ENCODE data around the gene MAT1A. TPM values are rescaled to one million over a fixed set of nuclear protein-coding genes. Genes with fewer than 3 reads are reported as not detected.

MAT1A gene
- total RNA-seq, 1 experiment from 2014 or later = 2.1 TPM

DNA sequence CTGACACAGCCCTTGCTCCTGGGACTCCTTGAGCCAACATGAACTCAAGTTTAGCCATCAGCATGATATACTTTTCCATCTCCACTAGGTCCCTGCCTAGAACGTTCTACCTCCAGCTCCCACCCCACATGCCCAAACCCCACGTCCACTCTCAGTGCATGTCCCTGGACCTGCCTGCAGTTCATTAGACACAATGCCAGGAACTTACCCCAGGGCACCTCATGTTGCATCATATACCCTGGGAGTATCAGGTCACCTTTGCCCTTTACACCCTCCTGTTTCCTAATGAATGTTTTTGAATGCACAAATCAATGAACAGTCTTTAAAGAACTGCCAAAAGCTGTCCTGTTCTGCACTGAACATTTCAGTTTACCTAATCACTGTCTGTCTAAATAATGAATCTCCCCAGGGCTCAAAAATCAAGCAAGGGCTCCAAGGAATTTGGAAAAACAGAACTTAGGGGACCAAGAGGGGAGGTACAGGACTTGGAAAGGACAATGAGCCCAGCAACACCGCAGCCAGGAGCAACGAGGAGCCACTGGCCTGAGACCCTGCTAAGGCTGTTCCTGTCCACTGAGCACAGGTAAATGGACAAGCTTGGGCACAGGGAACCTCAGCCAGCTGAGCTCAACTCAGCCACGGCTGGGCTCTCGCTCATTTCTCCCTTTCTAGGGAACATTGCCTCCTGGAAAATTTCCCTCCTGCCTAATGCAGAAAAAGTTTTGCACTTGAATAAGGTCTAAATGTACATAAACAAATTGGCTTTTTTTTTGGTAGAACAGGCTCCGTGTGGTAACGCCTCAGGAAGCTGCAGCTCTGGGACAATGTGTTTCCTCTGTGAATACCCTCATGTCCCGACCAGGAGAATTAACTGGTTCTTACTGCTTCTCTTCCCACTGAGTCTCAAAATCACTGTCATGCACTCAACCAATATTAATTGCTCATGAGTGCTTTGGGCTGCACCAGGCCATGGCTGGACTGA lies 7.4 kb downstream of the MAT1A start:
- no peaks in the 10 kb centered on the region for H3K36me3 Mint-ChIP-seq (ENCODE audit: insufficient read depth in 1 of 3, low read depth in 3 of 3)
- DNase-seq = no peak
- Histone ChIP-seq H3K9me3 (ENCODE audit: control insufficient read depth, low read depth, low read length) (no peaks in the 10 kb centered on the region), H3K23ac (ENCODE audit: insufficient read length, low read depth, low read length) (no peak overlapping the region), H2BK20ac (ENCODE audit: low read depth, low read length, poor library complexity, severe bottlenecking) (no peak overlapping the region), H4K91ac (ENCODE audit: insufficient read length, low read depth, low read length) (no peak overlapping the region), H3K4me1 (ENCODE audit: insufficient read depth, low read length) (no peaks in the 10 kb centered on the region), H3K23me2 (ENCODE audit: insufficient read length, low read depth, low read length, poor library complexity, severe bottlenecking) (no peaks in the 10 kb centered on the region), H3K27ac (ENCODE audit: insufficient read length, low read depth, low read length) (no peak overlapping the region), H4K20me1 (ENCODE audit: control insufficient read depth, insufficient read depth, insufficient read length) (no peaks in the 10 kb centered on the region), H2BK5ac (ENCODE audit: insufficient read length, low read length) (no peak overlapping the region), H2AFZ (ENCODE audit: low read length) (no peak overlapping the region), H3K56ac (ENCODE audit: insufficient read length, low read depth, low read length) (no peak overlapping the region), H4K8ac (replicated peaks; ENCODE audit: insufficient read length, low read depth, low read length) (no peak overlapping the region), H2BK15ac (ENCODE audit: low read depth, low read length) (no peak overlapping the region), H2BK12ac (ENCODE audit: insufficient read length, low read depth, low read length) (no peak overlapping the region), H3T11ph (ENCODE audit: low read length) (no peak overlapping the region), H3K9ac (ENCODE audit: extremely low read depth, insufficient read length, low read length) (no peak overlapping the region), H3K79me1 (ENCODE audit: insufficient read depth, low read depth, low read length, poor library complexity, severe bottlenecking) (no peaks in the 10 kb centered on the region), H3K27me3 (ENCODE audit: insufficient read depth, low read length) (no peaks in the 10 kb centered on the region), H2AK5ac (ENCODE audit: insufficient read length, low read length) (no peak overlapping the region), H3K14ac (ENCODE audit: insufficient read depth, low read length) (no peak overlapping the region), H3K79me2 (ENCODE audit: insufficient read depth, low read length) (no peaks in the 10 kb centered on the region), H4K5ac (ENCODE audit: insufficient read length, low read depth, low read length) (no peak overlapping the region), H3K18ac (ENCODE audit: insufficient read length, low read depth, low read length) (peak overlapping the region; percentile 27), H3K4me2 (ENCODE audit: insufficient read depth, insufficient read length, low read length) (no peak overlapping the region), H3K4ac (ENCODE audit: low read depth, low read length) (no peak overlapping the region), H2BK120ac (ENCODE audit: low read depth, low read length, poor library complexity, severe bottlenecking) (no peak overlapping the region)
- no peak overlapping the region for H3K4me3 Mint-ChIP-seq
- H3K27me3 Mint-ChIP-seq (ENCODE audit: low read depth) = no peaks in the 10 kb centered on the region; the same call in 1 of the 2 replicates
- H3K27ac Mint-ChIP-seq = no peak overlapping the region
- WGBS (ENCODE audit: extremely low coverage, insufficient read length, low lambda C conversion rate) = no CpG with 5 or more reads among the region's 9 CpGs
- H3K9me3 Mint-ChIP-seq = no peaks in the 10 kb centered on the region
- peaks cover 0 to 9% of the 10 kb centered on the region in 2 experiments; a peak in 3 of 4 replicates for H3K4me1 Mint-ChIP-seq
- TF ChIP-seq CTCF (conservative IDR thresholded peaks at IDR 0.05) = no peak

All from H9 (cell line).